Mesendoderm (in vitro differentiated cells): ENCODE data around the gene ECHDC3.

Source experiments
- DNase-seq: peaks from one replicate; pipeline ENCODE4 v3.0.0; 2013
- H2AK5ac ChIP-seq: 2 replicates; pipeline ENCODE4 v1.6.1; 2013; ENCODE audit warnings: low read length, inconsistent platforms
- H2BK120ac ChIP-seq: 2 replicates; pipeline ENCODE4 v1.6.1; 2013; ENCODE audit warnings: low read depth, mild to moderate bottlenecking, low read length, moderate library complexity, mixed read lengths
- H2BK15ac ChIP-seq: replicated peaks from 2 replicates; pipeline ENCODE4 v1.6.1; 2013; ENCODE audit warnings: low read depth, mild to moderate bottlenecking, moderate library complexity
- H2BK5ac ChIP-seq: 2 replicates; pipeline ENCODE4 v1.6.1; 2013; ENCODE audit warnings: low read length, inconsistent platforms
- H3K18ac ChIP-seq: 2 replicates; pipeline ENCODE4 v1.6.1; 2013; ENCODE audit warnings: mild to moderate bottlenecking, low read length, mixed read lengths
- H3K23ac ChIP-seq: one replicate; pipeline ENCODE4 v1.6.1; 2013; ENCODE audit warnings: low read length
- H3K27ac ChIP-seq: 2 replicates; pipeline ENCODE4 v1.5.1; 2013; ENCODE audit warnings: low read depth, mild to moderate bottlenecking, inconsistent platforms, low read length, moderate library complexity
- H3K27me3 ChIP-seq: 2 replicates; pipeline ENCODE4 v1.6.1; 2013; ENCODE audit warnings: low read length, control low read depth, mild to moderate bottlenecking, inconsistent platforms; ENCODE audit not compliant: insufficient read depth, poor library complexity
- H3K36me3 ChIP-seq: 2 replicates; pipeline ENCODE4 v1.6.1; 2013; ENCODE audit warnings: low read length, inconsistent platforms; ENCODE audit not compliant: control insufficient read depth, insufficient read depth
- H3K4ac ChIP-seq: one replicate; pipeline ENCODE4 v1.6.1; 2013; ENCODE audit warnings: low read depth, mild to moderate bottlenecking, low read length, moderate library complexity
- H3K4me1 ChIP-seq: 2 replicates; pipeline ENCODE4 v1.6.1; 2013; ENCODE audit warnings: low read depth, low read length, inconsistent platforms; ENCODE audit not compliant: control insufficient read depth
- H3K4me2 ChIP-seq: 2 replicates; pipeline ENCODE4 v1.6.1; 2013; ENCODE audit warnings: low read length
- H3K4me3 ChIP-seq: 2 replicates; pipeline ENCODE4 v1.5.1; 2013; ENCODE audit warnings: mild to moderate bottlenecking, low read length
- H3K56ac ChIP-seq: one replicate; pipeline ENCODE4 v1.6.1; 2013; ENCODE audit warnings: low read length
- H3K79me1 ChIP-seq: 2 replicates; pipeline ENCODE4 v1.6.1; 2013; ENCODE audit warnings: low read length, inconsistent platforms
- H3K79me2 ChIP-seq: 2 replicates; pipeline ENCODE4 v1.6.1; 2013; ENCODE audit warnings: mild to moderate bottlenecking, low read length; ENCODE audit not compliant: control insufficient read depth, insufficient read depth
- H3K9ac ChIP-seq: 2 replicates; pipeline ENCODE4 v1.6.1; 2013; ENCODE audit warnings: low read length, inconsistent platforms
- H4K5ac ChIP-seq: one replicate; pipeline ENCODE4 v1.6.1; 2013; ENCODE audit warnings: low read length
- H4K8ac ChIP-seq: one replicate; pipeline ENCODE4 v1.6.1; 2013; ENCODE audit warnings: low read depth, mild to moderate bottlenecking, control low read depth, low read length, moderate library complexity
- WGBS: extraction: QIAGEN DNeasy Blood & Tissue Kit; methylation state at CpG from one replicate; pipeline ENCODE4 v1.1.7; 2013; ENCODE audit warnings: low lambda C conversion rate, missing lambda C conversion rate; ENCODE audit not compliant: insufficient coverage; ENCODE audit errors: extremely low coverage; 5-methylcytosine and 5-hydroxymethylcytosine counted together

ECHDC3 gene

DNA sequence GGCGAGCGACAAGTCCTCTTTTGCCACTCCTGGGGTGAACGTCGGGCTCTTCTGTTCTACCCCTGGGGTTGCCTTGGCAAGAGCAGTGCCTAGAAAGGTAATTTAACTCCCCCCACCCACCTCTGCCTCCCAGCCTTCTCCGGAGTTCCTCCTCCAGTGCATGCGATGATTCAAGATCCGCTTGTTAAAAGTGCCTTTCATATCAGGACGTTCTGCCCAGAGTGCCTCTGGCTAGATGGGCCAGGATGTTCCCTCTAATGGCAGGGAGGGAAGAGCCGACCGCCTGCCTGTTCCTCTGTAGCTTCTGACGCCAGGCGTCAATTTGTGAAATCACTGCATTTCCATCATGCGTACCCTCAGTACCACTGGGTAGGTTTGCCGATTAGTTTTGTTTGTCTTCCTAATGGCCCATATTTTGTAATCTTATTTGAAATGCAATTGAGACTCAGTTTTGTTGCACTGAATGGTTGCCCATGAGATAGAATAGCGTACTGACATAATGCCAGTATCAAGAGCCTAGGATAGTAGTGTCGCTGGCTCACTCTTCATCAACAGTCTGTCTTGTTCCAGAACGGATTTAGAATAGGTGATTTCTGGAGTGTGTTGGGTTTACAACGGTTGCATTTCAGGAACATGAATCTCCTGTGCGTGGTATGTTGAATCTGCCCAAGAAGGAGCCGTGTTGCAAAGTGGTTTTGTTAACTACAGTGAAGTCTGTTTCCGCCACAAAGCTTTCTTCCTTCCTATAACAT is 13.5 kb downstream of the ECHDC3 start:
- no peak overlapping the region for H2BK5ac ChIP-seq
- H2AK5ac ChIP-seq: no peak overlapping the region
- no peak overlapping the region for H3K23ac ChIP-seq
- no peak overlapping the region for H3K4ac ChIP-seq
- no peak overlapping the region for H3K56ac ChIP-seq
- DNase-seq: no peak
- WGBS: no CpG with 5 or more reads among the region's 21 CpGs
- H3K4me1 ChIP-seq: no peaks in the 10 kb centered on the region
- no peaks in the 10 kb centered on the region for H3K27me3 ChIP-seq
- no peak overlapping the region for H3K4me2 ChIP-seq
- H3K9ac ChIP-seq: no peak overlapping the region
- no peak overlapping the region for H3K18ac ChIP-seq
- H2BK120ac ChIP-seq: no peak overlapping the region
- H3K79me2 ChIP-seq: no peaks in the 10 kb centered on the region
- H2BK15ac ChIP-seq: no peak overlapping the region
- no peak overlapping the region for H3K27ac ChIP-seq
- no peak overlapping the region for H4K5ac ChIP-seq
- H3K36me3 ChIP-seq: no peaks in the 10 kb centered on the region
- H4K8ac ChIP-seq: no peak overlapping the region
- H3K79me1 ChIP-seq: no peaks in the 10 kb centered on the region
- no peak overlapping the region for H3K4me3 ChIP-seq

DNA sequence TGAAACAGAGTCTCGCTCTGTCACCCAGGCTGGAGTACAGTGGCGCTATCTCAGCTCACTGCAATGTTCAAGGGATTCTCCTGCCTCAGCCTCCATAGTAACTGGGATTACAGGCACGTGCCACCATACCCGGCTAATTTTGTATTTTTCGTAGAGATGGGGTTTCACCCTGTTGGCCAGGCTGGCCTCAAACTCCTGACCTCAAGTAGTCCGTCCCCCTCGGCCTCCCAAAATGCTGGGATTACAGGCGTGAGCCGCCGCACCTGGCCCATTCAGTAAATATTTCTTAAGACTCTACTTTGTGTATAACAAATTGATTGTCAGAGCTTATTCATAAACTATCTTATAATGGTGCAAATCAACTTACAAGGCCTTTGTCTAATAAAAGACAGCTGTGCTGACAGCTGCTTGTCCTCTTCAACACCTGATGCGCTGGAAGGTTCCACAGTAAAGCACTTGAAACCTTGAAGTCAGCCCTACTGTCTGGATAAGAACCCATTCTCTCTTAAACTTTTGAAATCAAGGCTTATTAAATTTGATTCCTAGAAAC is 14.7 kb downstream of the ECHDC3 start:
- DNase-seq: no peak

DNA sequence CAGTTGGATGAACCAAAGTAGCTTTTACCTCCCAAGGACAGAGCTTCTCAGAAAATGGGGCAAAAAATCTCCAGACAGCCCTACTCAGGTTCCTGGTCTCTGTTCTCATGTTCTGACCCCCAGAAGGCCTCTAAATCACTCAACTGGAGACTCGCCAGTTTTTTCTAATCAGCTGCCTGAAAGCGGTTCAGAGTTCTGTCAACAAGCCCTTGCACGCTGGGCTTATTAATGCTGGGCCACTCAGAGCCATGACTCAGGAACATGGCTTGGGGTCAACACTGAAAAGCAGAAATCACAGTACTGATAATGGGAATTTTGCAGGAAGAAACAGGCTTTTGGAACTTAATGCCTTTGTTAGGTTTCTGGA is 15.3 kb downstream of the ECHDC3 start:
- Histone ChIP-seq H3K4me3 (no peak overlapping the region), H3K79me2 (no peaks in the 10 kb centered on the region), H3K4ac (no peak overlapping the region), H2BK120ac (no peak overlapping the region), H2AK5ac (no peak overlapping the region), H3K18ac (no peak overlapping the region), H4K8ac (no peak overlapping the region), H2BK5ac (no peak overlapping the region), H3K4me1 (no peaks in the 10 kb centered on the region), H3K4me2 (no peak overlapping the region), H3K79me1 (no peaks in the 10 kb centered on the region), H3K27me3 (no peaks in the 10 kb centered on the region), H2BK15ac (no peak overlapping the region), H3K56ac (no peak overlapping the region), H3K36me3 (no peaks in the 10 kb centered on the region), H3K23ac (no peak overlapping the region), H4K5ac (no peak overlapping the region), H3K9ac (no peak overlapping the region), H3K27ac (no peak overlapping the region)
- no peak for DNase-seq
- no CpG with 5 or more reads among the region's 3 CpGs for WGBS

More for the DNA sequence above, 14.7 kb downstream of the ECHDC3 start:
- H2BK15ac ChIP-seq: no peak overlapping the region
- no peak overlapping the region for H4K5ac ChIP-seq
- H3K4me1 ChIP-seq: no peaks in the 10 kb centered on the region
- H3K27ac ChIP-seq: no peak overlapping the region
- H3K27me3 ChIP-seq: no peaks in the 10 kb centered on the region
- WGBS: no CpG with 5 or more reads among the region's 11 CpGs
- no peak overlapping the region for H2BK120ac ChIP-seq
- H3K56ac ChIP-seq: no peak overlapping the region
- no peak overlapping the region for H3K4me3 ChIP-seq
- no peak overlapping the region for H4K8ac ChIP-seq
- H3K79me1 ChIP-seq: no peaks in the 10 kb centered on the region
- no peak overlapping the region for H3K23ac ChIP-seq
- no peaks in the 10 kb centered on the region for H3K79me2 ChIP-seq
- H3K9ac ChIP-seq: no peak overlapping the region
- H3K36me3 ChIP-seq: no peaks in the 10 kb centered on the region
- no peak overlapping the region for H3K4me2 ChIP-seq
- H2AK5ac ChIP-seq: no peak overlapping the region
- H3K4ac ChIP-seq: no peak overlapping the region
- no peak overlapping the region for H2BK5ac ChIP-seq
- no peak overlapping the region for H3K18ac ChIP-seq

DNA sequence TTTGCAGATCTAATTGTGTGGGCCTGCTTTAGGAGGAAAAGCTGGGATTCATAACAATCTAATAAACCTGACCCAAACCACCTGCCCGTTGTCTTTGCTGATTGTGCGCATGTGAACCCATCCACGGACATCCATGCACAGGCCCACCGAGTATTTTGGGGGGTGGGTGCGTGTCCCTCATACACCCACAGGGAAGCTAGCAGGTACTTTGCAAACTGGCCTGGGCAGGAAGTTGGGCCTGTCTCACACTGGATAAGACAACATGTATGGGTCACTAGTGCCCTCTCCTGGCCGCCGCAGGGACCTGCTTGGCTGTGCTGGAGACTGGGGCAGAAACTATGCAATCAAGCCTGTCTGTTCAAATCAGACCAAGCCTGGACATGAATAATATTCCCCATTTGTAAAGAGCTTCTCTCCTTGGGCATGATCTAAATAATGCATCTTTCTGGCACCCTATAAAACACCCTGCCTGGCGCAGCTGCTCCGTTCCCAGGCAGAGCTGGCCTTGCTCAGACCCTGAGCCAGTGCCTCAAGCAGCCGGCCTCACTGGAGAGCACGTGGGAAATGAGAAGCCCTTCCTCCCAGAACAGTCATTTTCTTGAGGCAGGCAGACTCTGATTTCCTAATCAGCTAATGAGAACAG is 15.8 kb downstream of the ECHDC3 start:
- WGBS: no CpG with 5 or more reads among the region's 11 CpGs
- H2BK5ac ChIP-seq: no peak overlapping the region
- no peak overlapping the region for H3K27ac ChIP-seq

DNA sequence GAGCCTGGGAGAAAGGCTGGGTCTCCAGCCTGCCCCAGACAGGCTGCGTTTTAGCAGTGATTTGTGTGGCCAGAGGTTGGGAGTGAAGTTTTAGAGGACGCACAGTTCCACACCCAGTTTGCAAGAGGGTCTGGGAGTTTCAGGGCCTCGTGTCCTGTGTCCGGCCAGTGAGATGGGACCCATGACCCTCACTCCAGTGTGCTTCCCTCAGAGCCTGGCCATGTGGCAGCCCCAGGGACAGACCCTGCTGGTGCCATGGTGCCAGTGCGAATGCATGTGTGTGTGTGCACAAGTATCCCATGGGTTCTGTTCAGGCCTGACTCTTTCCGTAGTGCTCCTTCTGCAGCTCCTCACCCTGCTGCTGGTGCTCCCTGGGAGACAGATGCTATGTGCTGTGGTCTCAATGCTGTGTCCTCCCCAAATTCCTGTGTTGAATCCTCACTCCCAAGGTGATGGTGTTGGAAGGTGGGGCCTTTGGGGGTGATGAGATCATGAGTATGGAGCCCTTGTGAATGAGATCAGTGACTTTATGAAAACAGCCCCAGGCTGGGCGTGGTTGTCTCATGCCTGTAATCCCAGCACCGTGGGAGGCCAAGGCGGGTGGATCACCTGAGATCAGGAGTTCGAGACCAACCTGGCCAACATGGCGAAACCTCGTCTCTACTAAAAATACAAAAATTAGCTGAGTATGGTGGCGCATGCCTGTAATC is 16.5 kb downstream of the ECHDC3 start:
- no CpG with 5 or more reads among the region's 13 CpGs for WGBS

More for the DNA sequence above, 15.8 kb downstream of the ECHDC3 start:
- Histone ChIP-seq H4K5ac (no peak overlapping the region), H4K8ac (no peak overlapping the region), H3K4me2 (no peak overlapping the region), H3K4ac (no peak overlapping the region), H3K4me1 (no peaks in the 10 kb centered on the region), H2BK120ac (no peak overlapping the region), H3K9ac (no peak overlapping the region), H3K23ac (no peak overlapping the region), H2AK5ac (no peak overlapping the region), H3K79me1 (no peaks in the 10 kb centered on the region), H2BK15ac (no peak overlapping the region), H3K56ac (no peak overlapping the region), H3K36me3 (no peaks in the 10 kb centered on the region), H3K79me2 (no peaks in the 10 kb centered on the region), H3K4me3 (no peak overlapping the region), H3K18ac (no peak overlapping the region), H3K27me3 (no peaks in the 10 kb centered on the region)
- DNase-seq: peak; percentile 84

More for the DNA sequence above, 16.5 kb downstream of the ECHDC3 start:
- Histone ChIP-seq H2BK15ac (no peak overlapping the region), H2BK5ac (no peak overlapping the region), H3K79me1 (no peaks in the 10 kb centered on the region), H3K79me2 (no peaks in the 10 kb centered on the region), H3K36me3 (no peaks in the 10 kb centered on the region), H4K5ac (no peak overlapping the region), H3K4ac (no peak overlapping the region), H3K18ac (no peak overlapping the region), H3K4me1 (no peaks in the 10 kb centered on the region), H3K4me2 (no peak overlapping the region), H3K4me3 (no peak overlapping the region), H3K56ac (no peak overlapping the region), H3K23ac (no peak overlapping the region), H3K9ac (no peak overlapping the region), H3K27me3 (no peaks in the 10 kb centered on the region), H4K8ac (no peak overlapping the region), H3K27ac (no peak overlapping the region), H2BK120ac (no peak overlapping the region), H2AK5ac (no peak overlapping the region)
- DNase-seq: peak; percentile 52
